ENCODE measurements around the gene SENP8. TPM values are rescaled to one million over a fixed set of nuclear protein-coding genes. Genes with fewer than 3 reads are reported as not detected.

Gene SENP8
- total and polyA plus RNA-seq, 2 of the 13 experiments (the other 11 are each of a cell fraction or from before 2014, with no cell fraction given), result 2.7 to 3.0 TPM

- Histone ChIP-seq H2AFZ (ENCODE audit: low read length) (no peak overlapping the region), H3K4me3 (replicated peaks in 1 of 3; ENCODE audit: insufficient read depth in 1 of 3, low read depth in 2 of 3, low read length in 3 of 3) (no peak overlapping the region), H3K9ac (ENCODE audit: insufficient read depth, low read depth, low read length) (no peak overlapping the region), H4K20me1 (ENCODE audit: insufficient read depth, low read length) (no peaks in the 10 kb centered on the region), H3K4me2 (ENCODE audit: low read depth, low read length) (no peak overlapping the region), H3K4me1 (ENCODE audit: insufficient read depth, low read length) (peaks cover 7% of the 10 kb centered on the region; the same call in 1 of the 2 replicates), H3K27ac (ENCODE audit: extremely low read length, insufficient read depth, low read length) (no peak overlapping the region), H3K79me2 (ENCODE audit: insufficient read depth, low read length) (no peaks in the 10 kb centered on the region), H3K27me3 (ENCODE audit: control insufficient read depth in 1 of 2, insufficient read depth in 2 of 2, low read length in 2 of 2) (no peaks in the 10 kb centered on the region), H3K36me3 (replicated peaks in 1 of 2; ENCODE audit: control insufficient read depth in 1 of 2, insufficient read depth in 2 of 2, low read length in 2 of 2) (no peaks in the 10 kb centered on the region), H3K9me3 (ENCODE audit: low read length) (no peaks in the 10 kb centered on the region)
- intact Hi-C loops (cut with micrococcal nuclease; ENCODE audit: unreplicated experiment) (no loop called here), in situ Hi-C loops (cut with HindIII; ENCODE audit: extremely low pct_ligation_motif_present, low pct_unique_long_range_greater_than_20kb) (no loop called here)
- ATAC-seq, result no peak
- DNase-seq (ENCODE audit: low spot score), result no peak
- WGBS (ENCODE audit: low lambda C conversion rate), result 2% methylated on average over 2 of the region's 2 CpGs
- no TSS peak for BruUV-seq (replicated peaks)
- POLR2A ChIA-PET, result no interaction called here
- FAIRE-seq, result no peak
- CTCF ChIA-PET (ENCODE audit: low intra/inter-chr PET ratio, low total read pairs), result no interaction called here
- TF ChIP-seq FOXP4 (CRISPR knock-in tag; IDR thresholded peaks at IDR 0.05) (no peak), FOSL1 (CRISPR knock-in tag; IDR thresholded peaks at IDR 0.05; ENCODE audit: borderline replicate concordance) (no peak), AKAP8 (CRISPR knock-in tag; IDR thresholded peaks at IDR 0.05) (no peak), FOSL2 (CRISPR knock-in tag; IDR thresholded peaks at IDR 0.05) (no peak), NR2F2 (IDR thresholded peaks at IDR 0.05; ENCODE audit: borderline replicate concordance, low read depth) (no peak), PLSCR1 (CRISPR knock-in tag; IDR thresholded peaks at IDR 0.05; ENCODE audit: borderline replicate concordance) (no peak), PRDM15 (CRISPR knock-in tag; IDR thresholded peaks at IDR 0.05) (no peak), ZNF790 (CRISPR knock-in tag; IDR thresholded peaks at IDR 0.05; ENCODE audit: borderline replicate concordance) (no peak), REST (IDR thresholded peaks at IDR 0.05; ENCODE audit: borderline replicate concordance in 1 of 2, low read depth in 1 of 2, low read length in 2 of 2) (no peak), KDM2A (CRISPR knock-in tag; IDR thresholded peaks at IDR 0.05; ENCODE audit: borderline replicate concordance, low read depth) (no peak), ATF7-NPFF (CRISPR knock-in tag; IDR thresholded peaks at IDR 0.05; ENCODE audit: low read depth) (no peak), HMG20A (CRISPR knock-in tag; IDR thresholded peaks at IDR 0.05; ENCODE audit: borderline replicate concordance) (no peak), NR3C1 (CRISPR knock-in tag; IDR thresholded peaks at IDR 0.05) (no peak)
These were observed 17.5 kb downstream of the SENP8 start for GRCh38 chr15:72135719-72136118.

Measured in HepG2 (cell line).